Transverse colon (tissue), 3 donors: Measurements from ENCODE around the gene ARSI.

ENCODE experiments used
- CTCF ChIP-seq, 5 experiments: fragments of 200-600 bp in 3 of 5; fragments of 450-650 bp in 2 of 5; sonication (generic) in 3 of 5; IDR thresholded peaks; 1 replicate in 2 of 5; 2 replicates in 3 of 5; pipeline ENCODE4 v1.5.1; 2016 to 2017; ENCODE audit warnings: antibody characterized with exemption in 5 of 5, inconsistent platforms in 3 of 5, mild to moderate bottlenecking in 2 of 5, moderate library complexity in 1 of 5
- POLR2A ChIP-seq: fragments of 450-650 bp; IDR thresholded peaks from one replicate; pipeline ENCODE4 v1.6.1; 2016; ENCODE audit warnings: antibody characterized with exemption, mild to moderate bottlenecking, moderate library complexity

GRCh38 chr5:150297236-150297890, 5.3 kb downstream of the ARSI start:
- TF ChIP-seq CTCF (IDR thresholded peaks at IDR 0.05), result no peak
- no peak for TF ChIP-seq POLR2A
